ENCODE results near the gene DNAAF8.

DNAAF8 gene

GRCh38 chr16:4695473-4696171 is 38.7 kb upstream of the DNAAF8 start:
- DNase-seq = no peak

- no peak for DNase-seq
Measured at GRCh38 chr16:4696172-4696904, 38.0 kb upstream of the DNAAF8 start.

GRCh38 chr16:4696905-4697847 is 37.2 kb upstream of the DNAAF8 start:
- no peak for DNase-seq

GRCh38 chr16:4697848-4698291 is 36.5 kb upstream of the DNAAF8 start:
- DNase-seq = no peak

- DNase-seq = no peak
Measured at GRCh38 chr16:4698321-4699045, 35.9 kb upstream of the DNAAF8 start.

GRCh38 chr16:4699046-4699556 is 35.2 kb upstream of the DNAAF8 start:
- DNase-seq = no peak

- no peak for DNase-seq
Measured at GRCh38 chr16:4700380-4700996, 33.8 kb upstream of the DNAAF8 start.

- DNase-seq = no peak
Measured at GRCh38 chr16:4700997-4701743, 33.2 kb upstream of the DNAAF8 start.

GRCh38 chr16:4701791-4702465 is 32.4 kb upstream of the DNAAF8 start:
- no peak for DNase-seq

GRCh38 chr16:4702466-4702808 is 31.9 kb upstream of the DNAAF8 start:
- no peak for DNase-seq

- no peak for DNase-seq
Measured at GRCh38 chr16:4703906-4704305, 30.4 kb upstream of the DNAAF8 start.

GRCh38 chr16:4704491-4704890 is 29.8 kb upstream of the DNAAF8 start:
- DNase-seq = no peak

- no peak for DNase-seq
Measured at GRCh38 chr16:4704913-4705312, 29.4 kb upstream of the DNAAF8 start.

- no peak for DNase-seq
Measured at GRCh38 chr16:4706871-4707270, 27.5 kb upstream of the DNAAF8 start.

- DNase-seq = no peak
Measured at GRCh38 chr16:4709481-4709880, 24.9 kb upstream of the DNAAF8 start.

- no peak for DNase-seq
Measured at GRCh38 chr16:4713663-4714501, 20.5 kb upstream of the DNAAF8 start.

- DNase-seq = no peak
Measured at GRCh38 chr16:4714996-4715395, 19.3 kb upstream of the DNAAF8 start.

- DNase-seq = no peak
Measured at GRCh38 chr16:4718466-4718865, 15.9 kb upstream of the DNAAF8 start.

GRCh38 chr16:4723071-4723767 is 11.1 kb upstream of the DNAAF8 start:
- DNase-seq = no peak
